Measurements from ENCODE around the gene MARCHF10.
"Not testable (repeated sequence)": the region's sequence is repeated elsewhere in the genome, so short reads cannot be mapped to it uniquely, and the experiment has no call there.

Gene MARCHF10, protein sequence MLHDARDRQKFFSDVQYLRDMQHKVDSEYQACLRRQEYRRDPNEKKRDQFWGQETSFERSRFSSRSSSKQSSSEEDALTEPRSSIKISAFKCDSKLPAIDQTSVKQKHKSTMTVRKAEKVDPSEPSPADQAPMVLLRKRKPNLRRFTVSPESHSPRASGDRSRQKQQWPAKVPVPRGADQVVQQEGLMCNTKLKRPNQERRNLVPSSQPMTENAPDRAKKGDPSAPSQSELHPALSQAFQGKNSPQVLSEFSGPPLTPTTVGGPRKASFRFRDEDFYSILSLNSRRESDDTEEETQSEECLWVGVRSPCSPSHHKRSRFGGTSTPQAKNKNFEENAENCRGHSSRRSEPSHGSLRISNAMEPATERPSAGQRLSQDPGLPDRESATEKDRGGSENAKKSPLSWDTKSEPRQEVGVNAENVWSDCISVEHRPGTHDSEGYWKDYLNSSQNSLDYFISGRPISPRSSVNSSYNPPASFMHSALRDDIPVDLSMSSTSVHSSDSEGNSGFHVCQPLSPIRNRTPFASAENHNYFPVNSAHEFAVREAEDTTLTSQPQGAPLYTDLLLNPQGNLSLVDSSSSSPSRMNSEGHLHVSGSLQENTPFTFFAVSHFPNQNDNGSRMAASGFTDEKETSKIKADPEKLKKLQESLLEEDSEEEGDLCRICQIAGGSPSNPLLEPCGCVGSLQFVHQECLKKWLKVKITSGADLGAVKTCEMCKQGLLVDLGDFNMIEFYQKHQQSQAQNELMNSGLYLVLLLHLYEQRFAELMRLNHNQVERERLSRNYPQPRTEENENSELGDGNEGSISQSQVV

DNA sequence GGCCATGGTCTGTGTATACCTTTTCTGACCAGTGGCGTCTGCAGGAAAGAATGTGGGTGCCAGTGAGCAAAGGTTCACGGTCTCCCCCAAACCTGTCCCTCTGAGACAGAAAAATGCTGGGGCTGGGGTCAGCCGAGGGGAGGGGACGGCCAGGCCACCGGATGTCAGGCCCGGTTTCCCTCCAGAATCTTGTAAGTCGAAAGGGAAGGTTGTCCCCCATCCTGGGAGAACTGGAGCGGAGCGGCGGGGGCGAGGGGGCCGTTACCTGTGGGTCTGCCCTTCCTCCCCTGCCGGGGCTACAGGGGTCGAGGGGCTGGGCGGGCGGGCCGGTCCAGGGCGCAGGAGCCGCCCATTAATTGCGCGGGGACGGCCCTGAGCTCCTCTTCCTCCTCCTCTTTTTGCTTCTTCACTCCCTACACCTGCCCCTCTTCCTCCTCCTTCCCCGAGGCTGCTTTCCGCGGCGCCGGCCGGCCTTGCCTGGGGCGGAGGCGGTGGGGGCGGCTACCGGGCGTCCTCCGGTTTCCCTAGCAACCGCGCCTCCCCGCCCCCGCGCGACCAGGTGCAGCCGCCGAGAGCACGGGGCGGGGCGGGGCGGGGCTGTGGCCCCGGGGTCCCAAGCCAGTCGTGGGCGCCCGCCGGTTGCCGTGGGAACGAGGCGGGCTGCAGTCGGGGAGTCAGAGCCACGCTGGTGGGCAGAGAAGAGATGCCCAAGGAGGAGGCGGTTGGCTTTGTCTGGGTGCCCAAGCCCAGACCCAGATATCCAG lies at the start of gene MARCHF10:
TSS of gene MARCHF10 (minus strand) at position 503 of the 764 bp plus-strand sequence. CDS start 6,579 bp downstream, outside the sequence.
- no peak for DNase-seq (ENCODE audit: low read depth)

GRCh38 chr17:62857526-62857925 lies 49.4 kb upstream of the MARCHF10 start:
- DNase-seq (ENCODE audit: low read depth), result no peak

- no peak for DNase-seq (ENCODE audit: low read depth)
Observed at GRCh38 chr17:62856594-62856993, 48.5 kb upstream of the MARCHF10 start.

GRCh38 chr17:62855156-62855555 lies 47.0 kb upstream of the MARCHF10 start:
- DNase-seq (ENCODE audit: low read depth), result no peak

DNA sequence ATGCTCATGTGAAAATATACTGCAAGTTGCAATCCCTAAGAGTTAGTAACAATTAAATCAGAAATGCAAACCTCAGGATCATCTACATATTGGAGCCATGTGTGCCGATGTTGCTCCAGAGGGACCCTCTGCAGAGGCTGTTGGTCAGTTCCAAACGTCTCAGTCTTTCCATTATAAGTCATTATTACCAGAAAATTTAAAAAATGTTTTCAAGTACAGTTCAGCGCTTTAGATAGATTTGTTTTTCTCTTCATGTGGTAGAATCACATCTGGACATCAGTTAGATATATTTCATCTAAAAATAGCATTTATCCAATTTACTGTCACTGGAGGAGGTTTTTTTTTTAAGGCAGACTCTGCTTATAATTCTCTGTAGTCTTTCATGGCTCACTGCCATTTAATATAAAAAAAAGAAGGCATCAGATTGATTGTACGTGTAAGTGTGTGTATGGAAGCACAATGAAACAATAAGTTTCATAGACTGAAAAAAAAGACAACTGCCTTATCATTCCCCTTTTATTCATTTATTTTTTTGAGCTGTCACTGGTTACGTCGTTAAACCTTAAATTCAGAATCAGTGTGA lies 46.1 kb upstream of the MARCHF10 start:
- DNase-seq (ENCODE audit: low read depth), result peak; percentile 38

DNA sequence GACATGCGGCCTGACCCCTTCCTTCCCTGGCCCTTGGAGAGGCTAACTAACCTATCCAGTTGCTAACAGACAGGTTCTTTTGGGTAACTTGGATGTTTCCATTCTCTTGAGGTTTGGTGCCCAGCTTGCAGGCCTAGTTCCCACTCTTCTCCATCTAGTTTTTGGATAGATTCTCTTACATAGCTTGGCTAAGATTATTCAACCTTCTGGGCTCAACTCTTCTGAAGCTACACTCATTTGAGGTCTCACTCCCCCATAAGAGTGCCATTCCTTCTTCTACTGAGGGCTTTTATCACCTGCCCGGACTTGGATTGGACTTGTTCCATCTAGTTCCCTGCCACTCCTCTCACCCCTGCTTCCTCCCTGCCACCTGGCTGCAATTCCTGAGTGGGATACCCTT lies 44.1 kb upstream of the MARCHF10 start:
- no peak for DNase-seq (ENCODE audit: low read depth)

- not testable (repeated sequence) for DNase-seq (ENCODE audit: low read depth)
Observed at GRCh38 chr17:62849591-62850415, 41.7 kb upstream of the MARCHF10 start.

GRCh38 chr17:62848334-62848733 lies 40.2 kb upstream of the MARCHF10 start:
- no peak for DNase-seq (ENCODE audit: low read depth)

- no peak for DNase-seq (ENCODE audit: low read depth)
Observed at GRCh38 chr17:62847426-62847825, 39.3 kb upstream of the MARCHF10 start.

DNA sequence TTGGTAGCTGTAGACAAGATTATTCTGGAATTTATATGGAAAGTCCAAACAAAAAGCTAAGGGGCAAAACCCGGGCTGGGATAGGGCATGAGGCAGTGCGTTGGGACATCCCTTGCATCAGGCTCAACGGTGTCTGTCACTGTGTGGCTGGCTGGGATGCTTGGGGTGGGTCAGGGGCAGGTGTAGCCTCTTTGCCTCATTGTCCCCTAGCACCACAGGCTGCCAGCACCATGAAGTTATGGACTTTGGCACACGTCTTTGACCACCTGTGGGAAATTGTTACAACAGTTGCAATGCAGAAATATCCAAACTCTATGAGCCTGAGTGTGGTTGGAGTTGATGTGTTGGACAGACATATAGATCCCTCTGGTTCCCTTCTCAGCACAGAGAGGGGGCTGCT lies 32.8 kb upstream of the MARCHF10 start:
- no peak for DNase-seq (ENCODE audit: low read depth)

- DNase-seq (ENCODE audit: low read depth), result not testable (repeated sequence)
Observed at GRCh38 chr17:62833816-62834215, 25.7 kb upstream of the MARCHF10 start.

DNA sequence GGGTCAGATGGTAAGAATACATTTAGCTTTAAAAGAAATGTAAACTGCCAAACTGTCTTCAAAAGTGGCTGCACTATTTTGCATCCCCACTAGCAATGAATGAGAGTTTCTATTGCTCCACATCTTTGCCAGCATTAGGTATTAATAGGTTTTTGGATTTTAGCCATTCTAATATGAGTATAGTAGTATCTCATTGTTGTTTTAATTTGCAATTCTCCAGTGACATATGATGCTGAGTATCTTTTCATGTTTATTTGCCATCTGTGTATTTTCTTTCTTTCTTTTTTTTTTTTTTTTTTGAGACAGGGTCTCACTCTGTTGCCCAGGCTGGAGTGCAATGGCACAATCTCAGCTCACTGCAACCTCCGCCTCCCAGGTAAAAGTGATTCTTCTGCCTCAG lies 24.3 kb upstream of the MARCHF10 start:
- DNase-seq (ENCODE audit: low read depth), result no peak

DNA sequence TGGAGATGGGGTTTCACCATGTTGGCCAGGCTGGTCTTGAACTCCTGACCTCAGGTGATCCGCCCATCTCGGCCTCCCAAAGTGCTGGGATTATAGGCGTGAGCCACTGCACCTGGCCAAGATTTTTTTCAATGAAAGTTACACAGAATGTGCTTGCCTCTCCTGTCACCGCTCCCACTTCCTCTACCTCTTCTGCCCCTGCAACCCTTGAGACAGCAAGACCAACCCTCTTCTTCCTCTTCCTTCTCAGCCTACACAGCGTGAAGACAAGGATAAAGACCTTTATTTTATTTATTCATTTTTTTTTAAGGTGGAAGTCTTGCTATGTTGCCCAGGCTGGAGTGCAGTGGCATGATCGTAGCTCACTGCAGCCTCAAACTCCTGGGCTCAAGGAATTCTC lies 23.0 kb upstream of the MARCHF10 start:
- DNase-seq (ENCODE audit: low read depth), result not testable (repeated sequence)

- DNase-seq (ENCODE audit: low read depth), result peak; percentile 76
Observed at GRCh38 chr17:62827746-62828485, 19.8 kb upstream of the MARCHF10 start.

GRCh38 chr17:62826956-62827355 lies 18.8 kb upstream of the MARCHF10 start:
- no peak for DNase-seq (ENCODE audit: low read depth)

- no peak for DNase-seq (ENCODE audit: low read depth)
Observed at GRCh38 chr17:62825182-62825581, 17.1 kb upstream of the MARCHF10 start.

DNA sequence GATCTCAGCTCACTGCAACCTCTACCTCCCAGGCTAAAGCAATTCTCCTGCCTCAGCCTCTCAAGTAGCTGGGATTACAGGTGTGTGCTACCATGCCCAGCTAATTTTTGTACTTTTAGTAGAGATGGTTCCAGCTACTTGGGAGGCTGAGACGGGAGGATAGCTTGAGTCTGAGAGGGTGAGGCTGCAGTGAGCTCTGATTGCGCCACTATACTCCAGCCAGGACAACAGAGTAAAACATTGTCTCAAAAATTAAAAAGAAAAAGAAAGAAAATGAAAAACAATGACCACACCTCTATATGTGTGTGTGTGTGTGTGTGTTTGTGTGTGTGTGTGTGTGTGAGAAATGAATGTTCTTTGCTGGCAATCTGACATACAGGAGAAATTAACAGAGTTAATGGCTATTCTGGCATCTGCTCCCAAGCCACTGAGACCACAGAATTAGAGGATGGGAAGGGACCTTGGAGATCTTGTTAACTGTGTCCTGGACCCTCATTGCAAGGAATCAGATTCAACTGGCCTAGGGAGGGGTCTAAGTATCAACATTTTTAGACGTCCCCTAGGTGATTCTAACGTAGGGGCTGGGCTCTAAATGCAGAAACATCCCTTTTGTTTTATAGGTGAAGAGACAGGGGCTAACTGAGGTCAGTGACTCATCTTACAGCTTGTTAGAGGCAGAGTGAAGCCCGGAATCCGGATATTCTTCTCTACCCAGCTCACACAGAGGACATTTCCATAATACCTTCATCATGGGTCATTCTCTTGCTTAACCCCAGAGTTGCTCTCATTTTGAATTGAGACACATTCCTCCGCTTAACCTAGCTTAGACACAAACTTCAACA lies 16.4 kb upstream of the MARCHF10 start:
- DNase-seq (ENCODE audit: low read depth), result peak; percentile 96

DNA sequence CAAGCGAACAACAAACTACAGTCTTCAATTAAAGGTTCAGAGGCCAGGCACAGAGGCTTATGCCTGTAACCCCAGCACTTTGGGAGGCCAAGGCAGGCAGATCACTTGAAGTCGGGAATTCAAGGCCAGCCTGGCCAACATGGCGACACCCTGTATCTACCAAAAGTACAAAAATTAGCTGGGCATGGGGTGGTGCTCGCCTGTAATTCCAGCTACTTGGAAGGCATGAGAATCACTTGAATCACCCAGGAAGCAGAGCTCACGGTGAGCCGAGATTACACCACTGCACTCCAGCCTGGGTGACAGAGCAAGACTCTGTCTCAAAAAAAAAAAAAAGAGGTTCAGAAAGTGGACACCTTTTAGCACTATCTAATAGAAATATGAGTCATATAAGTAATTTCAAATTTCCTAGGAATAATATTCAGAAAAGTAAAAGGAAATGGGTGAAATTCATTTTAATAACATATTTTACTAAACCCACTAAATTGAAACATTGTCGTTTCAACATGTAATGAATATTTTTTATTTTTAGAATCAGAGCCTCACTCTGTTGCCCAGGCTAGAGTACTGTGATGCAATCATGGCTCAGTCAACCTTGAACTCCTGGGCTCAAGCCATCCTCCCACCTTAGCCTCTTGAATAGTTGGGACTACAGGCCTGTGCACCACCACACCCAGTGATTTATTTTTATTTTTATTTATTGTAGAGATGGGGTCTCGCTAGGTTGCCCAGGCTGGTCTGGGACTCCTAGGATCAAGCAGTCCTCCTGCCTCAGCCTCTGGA lies 15.2 kb upstream of the MARCHF10 start:
- DNase-seq (ENCODE audit: low read depth), result peak; percentile 50
